ENCODE results near the gene SCFD2.

DNA sequence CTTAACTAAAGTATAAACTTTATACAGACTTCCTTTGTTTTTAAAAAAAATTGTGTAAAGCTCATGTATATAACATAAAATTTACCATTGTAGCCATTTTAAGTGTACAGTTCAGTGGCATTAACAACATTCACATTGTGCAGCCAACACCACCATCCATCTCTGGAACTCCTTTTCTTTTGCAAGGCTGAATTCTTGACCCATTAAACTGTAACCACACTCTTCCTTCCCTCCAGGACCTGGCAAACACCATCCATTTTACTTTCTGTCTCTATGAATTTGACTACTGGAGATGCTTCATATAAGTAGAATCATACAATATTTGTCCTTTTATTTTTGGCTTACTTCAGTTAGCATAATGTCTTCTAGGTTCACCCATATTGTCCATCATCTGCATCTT lies 399.1 kb downstream of the SCFD2 start:
- TF ChIP-seq, protein P1, sequence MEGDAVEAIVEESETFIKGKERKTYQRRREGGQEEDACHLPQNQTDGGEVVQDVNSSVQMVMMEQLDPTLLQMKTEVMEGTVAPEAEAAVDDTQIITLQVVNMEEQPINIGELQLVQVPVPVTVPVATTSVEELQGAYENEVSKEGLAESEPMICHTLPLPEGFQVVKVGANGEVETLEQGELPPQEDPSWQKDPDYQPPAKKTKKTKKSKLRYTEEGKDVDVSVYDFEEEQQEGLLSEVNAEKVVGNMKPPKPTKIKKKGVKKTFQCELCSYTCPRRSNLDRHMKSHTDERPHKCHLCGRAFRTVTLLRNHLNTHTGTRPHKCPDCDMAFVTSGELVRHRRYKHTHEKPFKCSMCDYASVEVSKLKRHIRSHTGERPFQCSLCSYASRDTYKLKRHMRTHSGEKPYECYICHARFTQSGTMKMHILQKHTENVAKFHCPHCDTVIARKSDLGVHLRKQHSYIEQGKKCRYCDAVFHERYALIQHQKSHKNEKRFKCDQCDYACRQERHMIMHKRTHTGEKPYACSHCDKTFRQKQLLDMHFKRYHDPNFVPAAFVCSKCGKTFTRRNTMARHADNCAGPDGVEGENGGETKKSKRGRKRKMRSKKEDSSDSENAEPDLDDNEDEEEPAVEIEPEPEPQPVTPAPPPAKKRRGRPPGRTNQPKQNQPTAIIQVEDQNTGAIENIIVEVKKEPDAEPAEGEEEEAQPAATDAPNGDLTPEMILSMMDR (IDR thresholded peaks at IDR 0.05; ENCODE audit: insufficient read depth, low read length), result no peak
- no peak for TF ChIP-seq POLR2AphosphoS5 (IDR thresholded peaks at IDR 0.05; ENCODE audit: low read depth)

Data from HL-60 (cell line).